LNCAP (cell line): ENCODE measurements around the gene COG1.

ENCODE experiments used
- CTCF ChIP-seq: fragments of 450-650 bp; IDR thresholded peaks from 2 replicates; pipeline ENCODE4 v1.5.1; 2017; ENCODE audit warnings: mild to moderate bottlenecking

Gene COG1

DNA sequence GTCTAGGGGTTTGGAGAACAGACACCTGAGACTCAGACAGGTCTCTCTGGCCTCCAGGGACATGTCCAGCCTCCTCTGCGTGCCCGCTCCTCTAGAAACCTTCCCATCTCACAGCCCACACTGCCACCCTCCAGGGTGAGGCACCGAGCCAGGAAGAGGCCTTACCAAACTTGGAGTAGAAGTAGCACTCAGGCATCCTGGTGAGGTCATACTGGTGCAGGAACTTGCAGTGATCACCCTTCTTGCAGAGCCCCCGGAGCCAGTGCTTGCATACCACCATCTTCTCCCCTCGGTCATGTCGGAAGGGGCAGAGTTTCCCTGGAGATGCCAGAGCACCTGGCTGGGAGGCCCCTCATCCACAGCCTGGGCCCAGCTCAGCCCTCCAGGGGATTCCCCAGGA is 64.7 kb downstream of the COG1 start:
- no peak for TF ChIP-seq CTCF
